WTC11 (cell line): Measurements from ENCODE around the gene ZNF740. TPM values are rescaled to one million over a fixed set of nuclear protein-coding genes. Genes with fewer than 3 reads are reported as not detected.
A peak's percentile ranks its signal among the peaks of the same experiment; 100 is the strongest.

Experiments
- ATAC-seq: fragments of 200-7000 bp; cut with Tn5 transposase; 2 replicates; pipeline ENCODE4 v1.10.0; 2021; ENCODE audit warnings: mild to moderate bottlenecking, moderate library complexity
- CTCF ChIA-PET: fragments of 300-600 bp; sonication (Branson Sonifier 250); formaldehyde crosslinking; loops from one replicate; lab custom pipeline; 2021; ENCODE audit warnings: antibody characterized with exemption; lab: Charles Lee
- POLR2A ChIA-PET: fragments of 350-600 bp; sonication (Branson Sonifier 250); formaldehyde crosslinking; loops from one replicate; lab custom pipeline; 2021; ENCODE audit warnings: antibody characterized with exemption; lab: Charles Lee
- DNase-seq: peaks from one replicate; pipeline ENCODE4 v3.0.0; 2021; ENCODE audit warnings: low spot score
- H3K27ac Mint-ChIP-seq: 2 replicates; pipeline ENCODE4 v1.8.0; 2021; ENCODE audit warnings: mixed read lengths
- H3K27me3 Mint-ChIP-seq: 2 replicates; pipeline ENCODE4 v1.8.0; 2021; ENCODE audit warnings: low read depth, mild to moderate bottlenecking, moderate library complexity, mixed read lengths
- H3K36me3 Mint-ChIP-seq: 2 replicates; pipeline ENCODE4 v1.8.0; 2021; ENCODE audit warnings: mixed read lengths
- H3K4me1 Mint-ChIP-seq: 2 replicates; pipeline ENCODE4 v1.8.0; 2022; ENCODE audit warnings: mixed read lengths
- H3K4me3 Mint-ChIP-seq: 2 replicates; pipeline ENCODE4 v1.8.0; 2021; ENCODE audit warnings: mild to moderate bottlenecking, moderate library complexity, mixed read lengths
- H3K9me3 Mint-ChIP-seq: 2 replicates; pipeline ENCODE4 v1.8.0; 2021; ENCODE audit warnings: mixed read lengths
- ETV6 ChIP-seq: sonication (generic); formaldehyde crosslinking; IDR thresholded peaks from 2 replicates; pipeline ENCODE4 v1.8.1; 2022; ENCODE audit warnings: mild to moderate bottlenecking, missing genetic modification reagents
- HMGA2 ChIP-seq: fragments of 250-450 bp; sonication (Bioruptor Pico); IDR thresholded peaks from 2 replicates; pipeline ENCODE4 v1.4.0; 2021; ENCODE audit warnings: mild to moderate bottlenecking, moderate library complexity
- RELA ChIP-seq: sonication (generic); formaldehyde crosslinking; IDR thresholded peaks from 2 replicates; pipeline ENCODE4 v1.8.1; 2022; ENCODE audit warnings: missing genetic modification reagents, mild to moderate bottlenecking, borderline replicate concordance
- TCF7 ChIP-seq: sonication (generic); formaldehyde crosslinking; IDR thresholded peaks from 2 replicates; pipeline ENCODE4 v1.8.0; 2022; ENCODE audit warnings: mild to moderate bottlenecking, low read depth, missing genetic modification reagents, moderate library complexity
- TP53 ChIP-seq: sonication (generic); formaldehyde crosslinking; IDR thresholded peaks from 2 replicates; pipeline ENCODE4 v1.8.1; 2023; ENCODE audit warnings: mild to moderate bottlenecking, missing genetic modification reagents
- total RNA-seq: library from RNA; stranded (reverse); gene quantifications from 3 replicates; pipeline ENCODE4 v1.2.3, GENCODE V29; 2021
- TF ChIP-seq, protein P1 (sequence below): sonication (generic); formaldehyde crosslinking; IDR thresholded peaks from 2 replicates; pipeline ENCODE4 v1.8.0; 2023; ENCODE audit warnings: missing genetic modification reagents, mild to moderate bottlenecking, borderline replicate concordance
- TF ChIP-seq, protein P2 (sequence below): fragments of 250-450 bp; sonication (Bioruptor Pico); IDR thresholded peaks from 2 replicates; pipeline ENCODE4 v1.8.0; 2021; ENCODE audit warnings: mild to moderate bottlenecking
- TF ChIP-seq, protein P3 (sequence below): sonication (generic); formaldehyde crosslinking; IDR thresholded peaks from 2 replicates; pipeline ENCODE4 v1.8.1; 2023; ENCODE audit warnings: mild to moderate bottlenecking, missing genetic modification reagents, borderline replicate concordance
- TF ChIP-seq, protein P4 (sequence below): fragments of 250-450 bp; sonication (Bioruptor Pico); conservative IDR thresholded peaks from 2 replicates; pipeline ENCODE4 v1.9.0; 2021; ENCODE audit warnings: mild to moderate bottlenecking
- TF ChIP-seq, protein P5 (sequence below): sonication (generic); formaldehyde crosslinking; conservative IDR thresholded peaks from 2 replicates; pipeline ENCODE4 v1.8.1; 2022; ENCODE audit warnings: mild to moderate bottlenecking, missing genetic modification reagents
- TF ChIP-seq, protein P6 (sequence below): fragments of 250-450 bp; sonication (Bioruptor Pico); IDR thresholded peaks from 2 replicates; pipeline ENCODE4 v1.9.0; 2021; ENCODE audit warnings: moderate library complexity, mild to moderate bottlenecking, inconsistent platforms, borderline replicate concordance
- TF ChIP-seq, protein P7 (sequence below): sonication (generic); formaldehyde crosslinking; IDR thresholded peaks from 2 replicates; pipeline ENCODE4 v1.8.1; 2023; ENCODE audit warnings: mild to moderate bottlenecking, missing genetic modification reagents
- TF ChIP-seq, protein P8 (sequence below): sonication (generic); formaldehyde crosslinking; conservative IDR thresholded peaks from 2 replicates; pipeline ENCODE4 v1.8.1; 2023; ENCODE audit warnings: mild to moderate bottlenecking, low read depth, missing genetic modification reagents, moderate library complexity

Gene ZNF740
- total RNA-seq, 1 experiment from 2014 or later = 26.6 TPM

DNA sequence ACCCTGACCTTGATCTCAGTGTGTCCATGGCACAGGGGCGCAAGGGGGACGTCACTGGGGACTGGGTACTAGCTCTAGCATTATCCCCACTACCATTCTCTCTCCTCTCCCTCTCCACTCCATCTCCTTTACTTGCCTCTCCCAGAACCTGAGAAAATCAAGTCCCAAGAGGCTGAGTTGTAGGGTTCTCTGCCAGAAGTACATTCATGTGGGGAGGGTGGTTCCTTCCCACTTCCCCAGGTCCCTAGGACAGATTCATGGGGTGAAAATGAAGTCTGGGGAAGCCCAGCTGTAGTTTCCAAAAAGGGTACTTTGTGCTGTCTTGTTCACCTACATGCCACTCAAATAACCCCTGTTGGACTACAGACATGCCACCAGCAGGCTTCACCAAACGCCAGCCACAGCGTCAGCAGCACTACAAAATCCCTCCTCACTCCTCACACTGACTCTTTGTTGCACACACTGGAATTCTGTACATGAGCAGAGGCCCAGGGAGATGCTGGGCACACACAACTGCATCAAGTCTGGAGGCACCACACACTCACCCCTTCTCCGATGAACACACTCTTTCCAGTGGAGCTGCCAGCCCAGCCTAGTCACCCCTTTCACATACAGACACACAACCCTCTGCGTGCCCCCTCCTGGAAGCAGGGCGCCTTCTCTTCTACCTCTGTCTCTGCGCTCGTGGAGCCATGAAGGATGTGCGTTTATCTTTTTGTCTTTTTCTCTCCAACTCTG lies 44.5 kb downstream of the ZNF740 start:
- peak overlapping the region; percentile 34 for H3K4me3 Mint-ChIP-seq
- DNase-seq (no peak), ATAC-seq (no peak)
- TF ChIP-seq, protein P1, sequence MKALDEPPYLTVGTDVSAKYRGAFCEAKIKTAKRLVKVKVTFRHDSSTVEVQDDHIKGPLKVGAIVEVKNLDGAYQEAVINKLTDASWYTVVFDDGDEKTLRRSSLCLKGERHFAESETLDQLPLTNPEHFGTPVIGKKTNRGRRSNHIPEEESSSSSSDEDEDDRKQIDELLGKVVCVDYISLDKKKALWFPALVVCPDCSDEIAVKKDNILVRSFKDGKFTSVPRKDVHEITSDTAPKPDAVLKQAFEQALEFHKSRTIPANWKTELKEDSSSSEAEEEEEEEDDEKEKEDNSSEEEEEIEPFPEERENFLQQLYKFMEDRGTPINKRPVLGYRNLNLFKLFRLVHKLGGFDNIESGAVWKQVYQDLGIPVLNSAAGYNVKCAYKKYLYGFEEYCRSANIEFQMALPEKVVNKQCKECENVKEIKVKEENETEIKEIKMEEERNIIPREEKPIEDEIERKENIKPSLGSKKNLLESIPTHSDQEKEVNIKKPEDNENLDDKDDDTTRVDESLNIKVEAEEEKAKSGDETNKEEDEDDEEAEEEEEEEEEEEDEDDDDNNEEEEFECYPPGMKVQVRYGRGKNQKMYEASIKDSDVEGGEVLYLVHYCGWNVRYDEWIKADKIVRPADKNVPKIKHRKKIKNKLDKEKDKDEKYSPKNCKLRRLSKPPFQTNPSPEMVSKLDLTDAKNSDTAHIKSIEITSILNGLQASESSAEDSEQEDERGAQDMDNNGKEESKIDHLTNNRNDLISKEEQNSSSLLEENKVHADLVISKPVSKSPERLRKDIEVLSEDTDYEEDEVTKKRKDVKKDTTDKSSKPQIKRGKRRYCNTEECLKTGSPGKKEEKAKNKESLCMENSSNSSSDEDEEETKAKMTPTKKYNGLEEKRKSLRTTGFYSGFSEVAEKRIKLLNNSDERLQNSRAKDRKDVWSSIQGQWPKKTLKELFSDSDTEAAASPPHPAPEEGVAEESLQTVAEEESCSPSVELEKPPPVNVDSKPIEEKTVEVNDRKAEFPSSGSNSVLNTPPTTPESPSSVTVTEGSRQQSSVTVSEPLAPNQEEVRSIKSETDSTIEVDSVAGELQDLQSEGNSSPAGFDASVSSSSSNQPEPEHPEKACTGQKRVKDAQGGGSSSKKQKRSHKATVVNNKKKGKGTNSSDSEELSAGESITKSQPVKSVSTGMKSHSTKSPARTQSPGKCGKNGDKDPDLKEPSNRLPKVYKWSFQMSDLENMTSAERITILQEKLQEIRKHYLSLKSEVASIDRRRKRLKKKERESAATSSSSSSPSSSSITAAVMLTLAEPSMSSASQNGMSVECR (CRISPR knock-in tag) = no peak
- TF ChIP-seq ETV6 (no peak), HMGA2 (CRISPR knock-in tag) (no peak)
- TF ChIP-seq, protein P2, sequence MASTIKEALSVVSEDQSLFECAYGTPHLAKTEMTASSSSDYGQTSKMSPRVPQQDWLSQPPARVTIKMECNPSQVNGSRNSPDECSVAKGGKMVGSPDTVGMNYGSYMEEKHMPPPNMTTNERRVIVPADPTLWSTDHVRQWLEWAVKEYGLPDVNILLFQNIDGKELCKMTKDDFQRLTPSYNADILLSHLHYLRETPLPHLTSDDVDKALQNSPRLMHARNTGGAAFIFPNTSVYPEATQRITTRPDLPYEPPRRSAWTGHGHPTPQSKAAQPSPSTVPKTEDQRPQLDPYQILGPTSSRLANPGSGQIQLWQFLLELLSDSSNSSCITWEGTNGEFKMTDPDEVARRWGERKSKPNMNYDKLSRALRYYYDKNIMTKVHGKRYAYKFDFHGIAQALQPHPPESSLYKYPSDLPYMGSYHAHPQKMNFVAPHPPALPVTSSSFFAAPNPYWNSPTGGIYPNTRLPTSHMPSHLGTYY = no peak
- TF ChIP-seq, protein P3, sequence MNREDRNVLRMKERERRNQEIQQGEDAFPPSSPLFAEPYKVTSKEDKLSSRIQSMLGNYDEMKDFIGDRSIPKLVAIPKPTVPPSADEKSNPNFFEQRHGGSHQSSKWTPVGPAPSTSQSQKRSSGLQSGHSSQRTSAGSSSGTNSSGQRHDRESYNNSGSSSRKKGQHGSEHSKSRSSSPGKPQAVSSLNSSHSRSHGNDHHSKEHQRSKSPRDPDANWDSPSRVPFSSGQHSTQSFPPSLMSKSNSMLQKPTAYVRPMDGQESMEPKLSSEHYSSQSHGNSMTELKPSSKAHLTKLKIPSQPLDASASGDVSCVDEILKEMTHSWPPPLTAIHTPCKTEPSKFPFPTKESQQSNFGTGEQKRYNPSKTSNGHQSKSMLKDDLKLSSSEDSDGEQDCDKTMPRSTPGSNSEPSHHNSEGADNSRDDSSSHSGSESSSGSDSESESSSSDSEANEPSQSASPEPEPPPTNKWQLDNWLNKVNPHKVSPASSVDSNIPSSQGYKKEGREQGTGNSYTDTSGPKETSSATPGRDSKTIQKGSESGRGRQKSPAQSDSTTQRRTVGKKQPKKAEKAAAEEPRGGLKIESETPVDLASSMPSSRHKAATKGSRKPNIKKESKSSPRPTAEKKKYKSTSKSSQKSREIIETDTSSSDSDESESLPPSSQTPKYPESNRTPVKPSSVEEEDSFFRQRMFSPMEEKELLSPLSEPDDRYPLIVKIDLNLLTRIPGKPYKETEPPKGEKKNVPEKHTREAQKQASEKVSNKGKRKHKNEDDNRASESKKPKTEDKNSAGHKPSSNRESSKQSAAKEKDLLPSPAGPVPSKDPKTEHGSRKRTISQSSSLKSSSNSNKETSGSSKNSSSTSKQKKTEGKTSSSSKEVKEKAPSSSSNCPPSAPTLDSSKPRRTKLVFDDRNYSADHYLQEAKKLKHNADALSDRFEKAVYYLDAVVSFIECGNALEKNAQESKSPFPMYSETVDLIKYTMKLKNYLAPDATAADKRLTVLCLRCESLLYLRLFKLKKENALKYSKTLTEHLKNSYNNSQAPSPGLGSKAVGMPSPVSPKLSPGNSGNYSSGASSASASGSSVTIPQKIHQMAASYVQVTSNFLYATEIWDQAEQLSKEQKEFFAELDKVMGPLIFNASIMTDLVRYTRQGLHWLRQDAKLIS (CRISPR knock-in tag) = no peak
- TF ChIP-seq, protein P4, sequence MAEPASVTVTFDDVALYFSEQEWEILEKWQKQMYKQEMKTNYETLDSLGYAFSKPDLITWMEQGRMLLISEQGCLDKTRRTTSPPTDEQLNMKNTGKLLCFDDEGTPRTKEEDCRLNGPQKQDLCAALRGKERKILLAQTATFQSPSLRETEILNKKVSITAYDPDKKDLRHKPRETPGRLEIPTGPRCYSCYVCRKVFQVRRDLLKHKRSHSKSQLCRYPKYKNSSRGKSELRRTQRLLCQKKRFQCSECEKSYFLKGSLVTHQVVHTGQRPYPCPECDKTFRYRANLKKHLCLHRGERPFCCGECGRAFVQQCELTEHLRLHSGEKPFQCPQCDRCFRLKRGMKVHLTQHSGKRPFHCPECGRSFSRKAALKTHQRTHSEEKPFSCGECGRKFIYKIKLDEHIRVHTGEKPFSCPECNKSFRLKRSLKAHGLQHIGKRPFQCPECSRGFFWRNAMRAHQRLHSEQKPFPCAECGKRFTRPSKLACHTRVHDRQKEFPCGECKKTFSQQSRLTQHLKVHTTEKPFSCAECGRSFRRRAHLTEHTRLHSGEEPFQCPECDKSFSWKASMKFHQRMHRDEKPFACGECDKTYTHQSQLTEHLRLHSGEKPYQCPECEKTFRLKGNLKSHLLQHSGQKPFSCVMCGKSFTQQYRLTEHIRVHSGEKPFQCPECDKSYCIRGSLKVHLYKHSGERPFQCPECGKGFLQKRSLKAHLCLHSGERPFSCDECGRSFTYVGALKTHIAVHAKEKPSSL = no peak
- TF ChIP-seq, protein P5, sequence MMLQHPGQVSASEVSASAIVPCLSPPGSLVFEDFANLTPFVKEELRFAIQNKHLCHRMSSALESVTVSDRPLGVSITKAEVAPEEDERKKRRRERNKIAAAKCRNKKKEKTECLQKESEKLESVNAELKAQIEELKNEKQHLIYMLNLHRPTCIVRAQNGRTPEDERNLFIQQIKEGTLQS = no peak
- POLR2A ChIA-PET = interaction anchor here (0.6 to 1.8 kb wide), 3 partner anchors 11 to 122 kb away, joined by 3 to 5 read pairs (median 4); no protein-coding TSS in a partner anchor
- H3K9me3 Mint-ChIP-seq = no peaks in the 10 kb centered on the region
- 0 out of 2 replicates have a peak overlapping the region, but pooled peaks have one; percentile 48 for H3K27ac Mint-ChIP-seq
- peaks cover 5% of the 10 kb centered on the region for H3K36me3 Mint-ChIP-seq
- CTCF ChIA-PET = interaction anchor here (0.6 to 4.8 kb wide), 19 partner anchors 9 to 728 kb away, joined by 3 to 58 read pairs (median 4); partner anchors contain the start of genes AAAS, ESPL1, PFDN5 and SPRYD3
- H3K27me3 Mint-ChIP-seq = no peaks in the 10 kb centered on the region
- peaks cover 67% of the 10 kb centered on the region for H3K4me1 Mint-ChIP-seq

DNA sequence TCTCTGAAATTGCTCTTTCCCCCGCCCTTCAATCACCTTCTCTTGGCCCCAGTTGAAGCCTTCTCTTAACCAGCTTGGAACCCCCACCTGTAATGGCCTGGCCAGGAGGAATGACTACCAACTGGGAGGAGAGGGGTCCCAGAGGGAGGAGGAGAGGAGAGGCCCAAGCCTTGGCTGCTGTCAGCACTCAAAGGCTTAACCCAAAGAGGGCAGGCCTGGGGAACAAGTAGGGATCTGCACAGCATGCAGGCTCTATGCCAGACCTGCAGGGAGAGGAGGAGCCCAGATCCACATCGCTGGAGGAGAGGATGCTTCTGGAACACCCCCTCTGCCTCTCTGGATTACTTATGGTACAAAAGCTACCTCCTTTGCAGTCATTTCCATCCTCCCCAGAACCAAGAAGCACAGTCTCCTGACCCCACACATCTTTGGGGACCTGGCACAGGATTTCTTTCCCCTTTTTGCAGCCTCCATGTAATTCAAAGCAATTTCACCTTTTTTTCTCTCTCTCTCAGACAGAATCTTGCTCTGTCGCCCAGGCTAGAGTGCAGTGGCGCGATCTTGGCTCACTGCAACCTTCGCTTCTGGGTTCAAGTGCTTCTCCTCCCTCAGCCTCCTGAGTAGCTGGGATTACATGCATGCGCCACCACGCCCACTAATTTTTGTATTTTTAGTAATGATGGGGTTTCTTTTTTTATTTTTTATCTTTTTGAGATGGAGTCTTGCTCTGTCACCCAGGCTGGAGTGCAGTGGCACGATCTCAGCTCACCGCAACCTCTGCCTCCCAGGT lies 45.3 kb downstream of the ZNF740 start:
- no peaks in the 10 kb centered on the region for H3K9me3 Mint-ChIP-seq
- peaks cover 5% of the 10 kb centered on the region for H3K36me3 Mint-ChIP-seq
- DNase-seq = no peak
- CTCF ChIA-PET = interaction anchor here (1.4 to 4.8 kb wide), 9 partner anchors 8 to 146 kb away, joined by 3 to 58 read pairs (median 7); partner anchors contain the start of genes AAAS and SPRYD3
- no peaks in the 10 kb centered on the region for H3K27me3 Mint-ChIP-seq
- 0 out of 2 replicates have a peak overlapping the region, but pooled peaks have one; percentile 17 for H3K27ac Mint-ChIP-seq
- ATAC-seq = no peak
- H3K4me3 Mint-ChIP-seq = peak overlapping the region; percentile 34; the same call in 1 of the 2 replicates
- POLR2A ChIA-PET = interaction anchor here (1.8 kb wide), 1 partner anchor 10 kb away, joined by 4 read pairs; no protein-coding TSS in a partner anchor
- H3K4me1 Mint-ChIP-seq = peaks cover 72% of the 10 kb centered on the region
- TF ChIP-seq, protein P6, sequence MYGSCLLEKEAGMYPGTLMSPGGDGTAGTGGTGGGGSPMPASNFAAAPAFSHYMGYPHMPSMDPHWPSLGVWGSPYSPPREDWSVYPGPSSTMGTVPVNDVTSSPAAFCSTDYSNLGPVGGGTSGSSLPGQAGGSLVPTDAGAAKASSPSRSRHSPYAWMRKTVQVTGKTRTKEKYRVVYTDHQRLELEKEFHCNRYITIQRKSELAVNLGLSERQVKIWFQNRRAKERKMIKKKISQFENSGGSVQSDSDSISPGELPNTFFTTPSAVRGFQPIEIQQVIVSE = no peak
- TF ChIP-seq, protein P7, sequence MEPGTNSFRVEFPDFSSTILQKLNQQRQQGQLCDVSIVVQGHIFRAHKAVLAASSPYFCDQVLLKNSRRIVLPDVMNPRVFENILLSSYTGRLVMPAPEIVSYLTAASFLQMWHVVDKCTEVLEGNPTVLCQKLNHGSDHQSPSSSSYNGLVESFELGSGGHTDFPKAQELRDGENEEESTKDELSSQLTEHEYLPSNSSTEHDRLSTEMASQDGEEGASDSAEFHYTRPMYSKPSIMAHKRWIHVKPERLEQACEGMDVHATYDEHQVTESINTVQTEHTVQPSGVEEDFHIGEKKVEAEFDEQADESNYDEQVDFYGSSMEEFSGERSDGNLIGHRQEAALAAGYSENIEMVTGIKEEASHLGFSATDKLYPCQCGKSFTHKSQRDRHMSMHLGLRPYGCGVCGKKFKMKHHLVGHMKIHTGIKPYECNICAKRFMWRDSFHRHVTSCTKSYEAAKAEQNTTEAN (CRISPR knock-in tag) = no peak
- no peak for TF ChIP-seq TP53 (CRISPR knock-in tag)
- TF ChIP-seq TCF7 = no peak
- TF ChIP-seq, protein P8, sequence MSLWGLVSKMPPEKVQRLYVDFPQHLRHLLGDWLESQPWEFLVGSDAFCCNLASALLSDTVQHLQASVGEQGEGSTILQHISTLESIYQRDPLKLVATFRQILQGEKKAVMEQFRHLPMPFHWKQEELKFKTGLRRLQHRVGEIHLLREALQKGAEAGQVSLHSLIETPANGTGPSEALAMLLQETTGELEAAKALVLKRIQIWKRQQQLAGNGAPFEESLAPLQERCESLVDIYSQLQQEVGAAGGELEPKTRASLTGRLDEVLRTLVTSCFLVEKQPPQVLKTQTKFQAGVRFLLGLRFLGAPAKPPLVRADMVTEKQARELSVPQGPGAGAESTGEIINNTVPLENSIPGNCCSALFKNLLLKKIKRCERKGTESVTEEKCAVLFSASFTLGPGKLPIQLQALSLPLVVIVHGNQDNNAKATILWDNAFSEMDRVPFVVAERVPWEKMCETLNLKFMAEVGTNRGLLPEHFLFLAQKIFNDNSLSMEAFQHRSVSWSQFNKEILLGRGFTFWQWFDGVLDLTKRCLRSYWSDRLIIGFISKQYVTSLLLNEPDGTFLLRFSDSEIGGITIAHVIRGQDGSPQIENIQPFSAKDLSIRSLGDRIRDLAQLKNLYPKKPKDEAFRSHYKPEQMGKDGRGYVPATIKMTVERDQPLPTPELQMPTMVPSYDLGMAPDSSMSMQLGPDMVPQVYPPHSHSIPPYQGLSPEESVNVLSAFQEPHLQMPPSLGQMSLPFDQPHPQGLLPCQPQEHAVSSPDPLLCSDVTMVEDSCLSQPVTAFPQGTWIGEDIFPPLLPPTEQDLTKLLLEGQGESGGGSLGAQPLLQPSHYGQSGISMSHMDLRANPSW (CRISPR knock-in tag) = no peak
- TF ChIP-seq RELA (CRISPR knock-in tag) = no peak
